GM19193 (cell line): ENCODE measurements around the gene EMC9.

Source experiments
- POLR2A ChIP-seq: IDR thresholded peaks from 4 replicates; pipeline ENCODE4 v1.6.1; 2011; ENCODE audit not compliant: insufficient read depth, insufficient read length; ENCODE audit errors: extremely low read depth

EMC9 gene

GRCh38 chr14:24098927-24099813 lies 42.2 kb downstream of the EMC9 start:
- TF ChIP-seq POLR2A, result no peak

DNA sequence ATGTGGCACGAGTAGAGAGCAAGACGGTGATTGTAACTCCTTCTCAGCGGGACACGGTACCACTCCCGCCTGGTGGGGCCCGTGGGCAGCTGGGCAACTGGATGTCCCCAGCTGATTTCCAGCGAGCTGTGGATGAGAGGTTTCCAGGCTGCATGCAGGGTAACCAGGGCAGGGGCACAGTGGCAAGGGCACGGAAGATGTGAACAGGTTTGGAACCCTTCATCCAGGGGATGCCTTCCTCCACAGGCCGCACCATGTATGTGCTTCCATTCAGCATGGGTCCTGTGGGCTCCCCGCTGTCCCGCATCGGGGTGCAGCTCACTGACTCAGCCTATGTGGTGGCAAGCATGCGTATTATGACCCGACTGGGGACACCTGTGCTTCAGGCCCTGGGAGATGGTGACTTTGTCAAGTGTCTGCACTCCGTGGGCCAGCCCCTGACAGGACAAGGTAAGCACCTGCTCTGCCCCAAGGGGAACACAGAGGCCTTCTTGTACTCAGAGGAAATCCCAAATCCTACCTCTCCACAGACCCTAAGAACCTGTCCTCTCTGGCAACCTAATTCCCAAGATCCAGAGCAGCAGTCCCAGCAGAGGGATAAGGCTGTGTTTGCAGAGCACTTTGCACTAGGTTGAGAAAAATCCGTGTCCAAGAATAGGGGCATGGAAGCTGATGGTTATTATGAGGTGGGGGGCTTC lies 43.0 kb downstream of the EMC9 start:
- no peak for TF ChIP-seq POLR2A

DNA sequence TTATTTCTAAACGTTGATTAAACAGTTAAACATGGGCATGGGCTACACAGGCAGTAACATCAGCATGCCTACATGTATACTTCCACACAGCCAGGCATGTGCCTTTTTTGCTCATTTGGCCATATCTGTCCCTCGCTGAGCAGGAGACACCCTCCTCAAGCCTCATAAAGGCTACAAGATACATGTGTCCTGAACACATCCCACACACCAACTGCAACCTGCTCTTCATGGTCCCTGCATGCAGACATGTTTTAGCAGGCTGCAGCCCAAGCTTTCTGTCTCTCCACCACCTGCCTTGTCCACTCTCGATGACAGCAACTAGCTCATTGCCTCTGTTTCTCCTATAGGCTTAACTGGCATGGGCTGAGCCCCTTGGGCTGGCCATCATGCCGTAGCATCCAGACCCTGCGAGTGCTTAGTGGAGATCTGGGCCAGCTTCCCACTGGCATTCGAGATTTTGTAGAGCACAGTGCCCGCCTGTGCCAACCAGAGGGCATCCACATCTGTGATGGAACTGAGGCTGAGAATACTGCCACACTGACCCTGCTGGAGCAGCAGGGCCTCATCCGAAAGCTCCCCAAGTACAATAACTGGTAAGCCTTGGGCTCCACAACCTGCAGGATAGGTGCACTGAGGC lies 44.7 kb downstream of the EMC9 start:
- TF ChIP-seq POLR2A, result no peak

- peak; percentile 98 for TF ChIP-seq POLR2A
Observed at GRCh38 chr14:24095271-24096068, 45.9 kb downstream of the EMC9 start.

DNA sequence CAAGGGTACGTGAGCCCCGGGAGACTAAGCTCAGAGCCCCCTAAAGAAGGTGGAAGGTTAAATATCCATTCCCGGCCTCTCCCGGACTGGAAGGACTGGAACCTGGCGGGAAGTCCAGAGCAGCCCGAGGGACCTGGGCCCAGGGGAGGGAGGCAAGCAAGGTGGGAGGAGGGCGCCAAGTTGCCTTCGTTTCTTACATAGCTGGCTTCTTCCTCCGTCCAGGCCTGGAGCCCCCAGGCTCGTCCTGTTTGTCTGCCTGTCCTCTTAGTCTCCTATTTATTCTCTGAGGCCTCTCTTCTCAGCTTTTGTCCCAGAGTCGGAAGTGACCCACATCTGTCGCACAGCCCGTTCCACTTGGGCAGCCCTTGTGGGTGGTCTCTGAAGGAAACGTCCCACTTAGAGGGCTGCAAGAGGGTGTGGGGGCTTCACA lies 46.5 kb downstream of the EMC9 start:
- TF ChIP-seq POLR2A, result no peak

DNA sequence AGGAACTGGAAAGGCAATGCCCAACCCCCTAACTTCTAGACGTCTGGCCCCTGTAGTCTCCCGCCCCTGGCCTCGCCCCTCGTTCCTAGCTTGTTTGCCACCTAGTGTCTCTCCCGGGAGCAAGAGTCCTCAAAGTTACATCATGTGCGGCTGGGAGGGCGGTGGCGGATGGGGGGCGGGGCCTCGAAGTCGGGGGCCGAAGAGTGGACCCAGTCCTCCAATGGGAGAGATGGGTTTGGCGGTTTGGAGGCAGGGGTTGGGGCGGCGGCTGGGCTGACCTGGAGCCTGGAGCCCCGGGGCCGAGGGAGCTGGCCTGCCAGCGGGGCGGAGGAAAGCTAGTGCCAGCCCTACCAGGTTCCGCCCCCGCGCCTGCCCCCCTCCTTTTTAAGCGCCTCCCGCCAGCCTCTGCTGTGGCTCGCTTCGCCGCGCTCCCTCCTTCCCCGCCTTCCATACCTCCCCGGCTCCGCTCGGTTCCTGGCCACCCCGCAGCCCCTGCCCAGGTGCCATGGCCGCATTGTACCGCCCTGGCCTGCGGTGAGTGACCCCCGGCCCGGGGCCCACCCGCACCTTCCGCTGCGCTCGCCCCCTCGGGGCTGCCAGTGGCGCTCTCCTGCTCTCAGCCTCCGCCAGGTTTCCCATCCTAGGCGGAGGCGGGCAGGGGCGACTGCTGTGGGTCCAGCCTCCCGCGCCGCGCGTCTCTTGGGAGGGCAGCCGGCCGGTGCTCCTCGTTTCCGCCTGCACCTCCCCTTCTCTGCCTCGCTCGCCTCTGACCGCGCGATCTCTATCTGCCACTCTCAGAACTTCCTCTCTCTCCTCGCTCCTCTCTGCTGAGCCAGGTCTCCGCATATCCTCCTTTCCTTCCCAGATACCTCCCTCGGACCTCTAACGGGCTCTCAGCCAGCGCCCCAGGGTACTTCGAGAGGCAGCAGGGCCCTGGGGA lies 47.2 kb downstream of the EMC9 start, which contains the start of gene PCK2:
PCK2 (plus strand) TSS at position 411 of the 940 bp plus-strand sequence; CDS start at position 506, 95 bp downstream.
- TF ChIP-seq POLR2A, result peak; percentile 98

GRCh38 chr14:24093207-24093900 lies 48.0 kb downstream of the EMC9 start:
- no peak for TF ChIP-seq POLR2A

DNA sequence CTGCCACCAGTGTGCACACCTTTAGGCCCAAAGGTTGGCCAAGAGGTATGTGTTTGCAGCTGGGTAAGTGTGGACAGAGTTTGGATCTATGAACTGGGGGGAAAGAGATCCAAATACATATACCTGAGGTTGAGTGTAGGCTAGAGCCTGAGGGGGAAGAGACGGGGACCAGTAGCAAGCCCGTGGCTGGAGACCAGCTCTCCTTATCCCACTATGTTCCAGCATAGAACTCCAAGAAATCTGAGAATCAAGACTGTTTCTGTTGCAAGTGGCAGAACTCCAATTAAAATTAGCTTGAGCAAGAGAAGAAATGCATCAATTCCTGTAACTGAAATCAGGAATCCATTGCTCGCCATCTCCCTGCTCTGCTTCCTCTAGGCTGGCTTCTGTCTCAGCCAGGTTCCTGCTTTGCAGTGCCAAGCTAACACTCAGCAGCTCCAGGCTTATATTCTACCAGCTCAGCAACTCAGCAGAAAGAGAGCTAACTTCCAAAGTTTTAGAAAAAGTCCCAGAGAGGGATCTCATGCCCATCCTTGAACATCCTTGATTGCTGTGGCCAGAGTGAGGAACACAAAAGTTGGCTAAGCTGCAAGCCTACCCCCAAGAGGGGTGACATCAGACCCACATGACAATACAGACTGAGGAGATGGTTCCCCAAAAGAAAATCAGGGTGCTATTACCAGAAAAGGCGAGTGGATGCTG lies 48.7 kb downstream of the EMC9 start:
- TF ChIP-seq POLR2A, result no peak

GRCh38 chr14:24092110-24092504 lies 49.3 kb downstream of the EMC9 start:
- no peak for TF ChIP-seq POLR2A

DNA sequence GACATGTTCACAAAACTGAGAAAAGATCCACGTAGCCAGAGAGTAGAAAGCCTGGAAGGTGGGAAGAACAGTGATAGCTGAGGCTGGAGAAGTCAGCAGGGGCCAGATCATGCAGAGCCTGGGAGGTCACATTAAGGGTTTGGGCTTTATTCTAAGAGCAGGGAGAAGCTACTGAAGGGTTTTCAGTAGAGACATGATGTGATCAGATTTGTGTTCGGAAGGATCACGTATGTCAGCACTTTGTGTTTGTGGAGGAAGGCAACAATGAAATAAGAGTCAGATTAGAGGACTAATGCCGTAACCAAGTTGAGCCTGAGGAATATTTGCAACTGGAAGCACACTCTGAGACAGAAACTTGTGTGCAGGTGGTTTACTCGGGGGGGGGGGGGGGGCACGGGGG lies 51.5 kb downstream of the EMC9 start:
- no peak for TF ChIP-seq POLR2A
